K562 (cell line): Measurements from ENCODE around the gene SHB. TPM values are rescaled to one million over a fixed set of nuclear protein-coding genes. Genes with fewer than 3 reads are reported as not detected.

Experiments
- AFF1 ChIP-seq, 2 experiments: fragments of 450-650 bp; IDR thresholded peaks; 2 replicates each; pipeline ENCODE4 v1.6.1; 2018; ENCODE audit warnings: mild to moderate bottlenecking in 2 of 2, low read depth in 1 of 2; ENCODE audit not compliant: partially characterized antibody in 2 of 2
- CBFA2T2 ChIP-seq: fragments of 450-650 bp; conservative IDR thresholded peaks from 2 replicates; pipeline ENCODE4 v1.6.1; 2017; ENCODE audit warnings: mild to moderate bottlenecking
- CBFA2T3 ChIP-seq: fragments of 450-650 bp; IDR thresholded peaks from 2 replicates; pipeline ENCODE4 v1.6.1; 2017
- CC2D1A ChIP-seq: fragments of 450-650 bp; IDR thresholded peaks from 2 replicates; pipeline ENCODE4 v1.6.1; 2017; ENCODE audit warnings: mild to moderate bottlenecking
- CXXC5 ChIP-seq: fragments of 250-450 bp; sonication (Bioruptor Pico); IDR thresholded peaks from 2 replicates; pipeline ENCODE4 v1.8.0; 2022; ENCODE audit warnings: inconsistent platforms, mild to moderate bottlenecking, moderate library complexity
- HMBOX1 ChIP-seq: sonication (generic); IDR thresholded peaks from 2 replicates; pipeline ENCODE4 v1.6.1; 2016
- ILF3 ChIP-seq: fragments of 450-650 bp; IDR thresholded peaks from 2 replicates; pipeline ENCODE4 v1.6.1; 2018; ENCODE audit warnings: antibody characterized with exemption, mild to moderate bottlenecking, moderate library complexity, borderline replicate concordance
- LEF1 ChIP-seq: fragments of 450-650 bp; IDR thresholded peaks from 2 replicates; pipeline ENCODE4 v1.6.1; 2016; ENCODE audit warnings: mild to moderate bottlenecking
- PHB2 ChIP-seq: fragments of 450-650 bp; IDR thresholded peaks from 2 replicates; pipeline ENCODE4 v1.6.1; 2017; ENCODE audit warnings: low read depth
- RBFOX2 ChIP-seq: fragments of 200-400 bp; formaldehyde crosslinking; IDR thresholded peaks from 2 replicates; pipeline ENCODE4 v1.6.1; 2017; ENCODE audit warnings: low read depth, mild to moderate bottlenecking, low read length, moderate library complexity
- REST ChIP-seq, 2 experiments: fragments of 450-650 bp; formaldehyde crosslinking in 1 of 2; IDR thresholded peaks; 2 replicates each; pipeline versions ENCODE4 v1.4.0 to v1.6.1; 2014 to 2020; ENCODE audit warnings: mild to moderate bottlenecking in 2 of 2, borderline replicate concordance in 1 of 2, low read depth in 1 of 2
- TAL1 ChIP-seq: fragments of 450-650 bp; IDR thresholded peaks from 2 replicates; pipeline ENCODE4 v1.6.1; 2016; ENCODE audit warnings: mild to moderate bottlenecking
- USF1 ChIP-seq: sonication (generic); formaldehyde crosslinking; IDR thresholded peaks from 2 replicates; pipeline ENCODE4 v1.9.0; 2022; ENCODE audit warnings: mild to moderate bottlenecking, missing genetic modification reagents
- ZEB2 ChIP-seq: fragments of 450-650 bp; IDR thresholded peaks from 2 replicates; pipeline ENCODE4 v1.6.1; 2016
- polyA plus RNA-seq, 8 experiments: library from polyadenylated mRNA; depleted of rRNA in 4 of 8; stranded (reverse) in 5 of 8; unstranded in 3 of 8; fragments of >200 nt; fragmentation: Nextera tagmentation in 2 of 8; fragmentation: Illumina TruSeq in 1 of 8; extraction: Ambion mirVana in 2 of 8; extraction: Trizol in 1 of 8; gene quantifications; 2 replicates each; pipeline versions ENCODE4 v1.2.1 to v1.2.3, GENCODE V29; 2011 to 2014; ENCODE audit warnings: inconsistent platforms in 1 of 8, missing spikeins in 1 of 8
- total RNA-seq, 7 experiments: library from RNA; depleted of rRNA in 6 of 7; stranded (reverse); fragments of >200 nt in 6 of 7; fragmentation: Illumina TruSeq in 2 of 7; extraction: Trizol in 2 of 7; gene quantifications; 2 replicates each; pipeline versions ENCODE4 v1.2.1 to v1.2.3, GENCODE V29; 2011 to 2021; ENCODE audit warnings: low replicate concordance in 1 of 7

SHB gene
- total and polyA plus RNA-seq, 9 of the 15 experiments (the other 6 are each of a cell fraction or from before 2014, with no cell fraction given): 0.78 to 16.0 (median 5.3) TPM

GRCh38 chr9:38065369-38066075 is 3.5 kb downstream of the SHB start (continued):
- TF ChIP-seq ILF3 (no peak), PHB2 (no peak), CC2D1A (peak; percentile 65; the same call in 1 of the 2 replicates), REST (IDR thresholded peaks at IDR 0.05; ENCODE audit: borderline replicate concordance) (no peak), REST (CRISPR knock-in tag; IDR thresholded peaks at IDR 0.05; ENCODE audit: low read depth) (no peak), USF1 (CRISPR knock-in tag) (no peak), RBFOX2 (0 out of 2 replicates have a peak, but pooled peaks have one; percentile 4), ZEB2 (0 out of 2 replicates have a peak, but pooled peaks have one; percentile 17), CBFA2T2 (peak; percentile 31; the same call in 1 of the 2 replicates), CBFA2T3 (peak; percentile 69), AFF1 (IDR thresholded peaks at IDR 0.05; ENCODE audit: low read depth in 1 of 2, partially characterized antibody in 2 of 2) (no peak), CXXC5 (CRISPR knock-in tag) (peak; percentile 40; the same call in 1 of the 2 replicates), LEF1 (peak; percentile 35; the same call in 1 of the 2 replicates), TAL1 (peak; percentile 45; the same call in 1 of the 2 replicates), HMBOX1 (0 out of 2 replicates have a peak, but pooled peaks have one; percentile 28)
